NCI-H2029 treated with DMSO at 0.1 percent for 48 hours (cell line): ENCODE data around the gene NTM.
"Not testable (repeated sequence)": the region's sequence is repeated elsewhere in the genome, so short reads cannot be mapped to it uniquely, and the experiment has no call there.

Experiments
- DNase-seq: peaks from one replicate; lab custom pipeline; 2025; lab: John Stamatoyannopoulos, UW

The NTM gene

GRCh38 chr11:132358573-132358953, 988.1 kb downstream of the NTM start:
- DNase-seq = no peak

- DNase-seq = no peak
Observed at GRCh38 chr11:132361011-132361550, 990.7 kb downstream of the NTM start.

DNA sequence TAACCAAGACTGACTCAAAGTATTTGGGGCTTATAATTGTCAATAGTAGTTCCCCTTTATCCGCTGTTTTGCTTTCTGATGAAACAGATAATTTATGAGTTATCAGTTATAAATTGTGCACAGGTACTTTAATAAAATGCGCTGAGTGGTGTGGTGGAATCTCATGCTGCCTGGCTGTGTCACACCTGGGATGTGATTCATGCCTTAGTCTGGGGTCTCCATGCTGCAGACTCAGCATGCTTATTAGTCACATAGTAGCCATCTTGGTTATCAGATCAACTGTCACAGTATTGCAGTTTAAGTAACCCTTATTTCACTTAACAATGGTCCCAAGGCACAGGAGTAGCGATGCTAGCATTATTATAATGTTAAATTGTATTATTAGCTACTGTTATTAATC, 995.2 kb downstream of the NTM start:
- DNase-seq = no peak

DNA sequence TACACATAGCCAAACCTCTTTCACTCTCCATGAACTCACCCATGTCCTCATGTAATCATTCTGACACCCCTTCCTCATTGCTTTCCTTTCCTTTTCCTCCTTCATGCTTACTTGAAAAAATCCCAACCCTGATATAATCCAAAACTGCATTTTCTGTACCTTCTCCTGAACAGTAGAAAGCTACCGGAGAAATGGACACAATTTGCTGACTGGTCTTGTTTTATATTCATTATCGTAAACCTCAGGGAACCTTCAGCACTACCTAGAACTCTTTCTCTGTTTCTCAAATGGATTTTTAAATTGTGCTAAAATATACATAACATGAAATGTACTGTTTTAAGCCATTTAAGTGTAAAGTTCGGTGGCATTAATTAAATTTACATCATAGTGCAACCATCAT, 996.9 kb downstream of the NTM start:
- DNase-seq = no peak

DNA sequence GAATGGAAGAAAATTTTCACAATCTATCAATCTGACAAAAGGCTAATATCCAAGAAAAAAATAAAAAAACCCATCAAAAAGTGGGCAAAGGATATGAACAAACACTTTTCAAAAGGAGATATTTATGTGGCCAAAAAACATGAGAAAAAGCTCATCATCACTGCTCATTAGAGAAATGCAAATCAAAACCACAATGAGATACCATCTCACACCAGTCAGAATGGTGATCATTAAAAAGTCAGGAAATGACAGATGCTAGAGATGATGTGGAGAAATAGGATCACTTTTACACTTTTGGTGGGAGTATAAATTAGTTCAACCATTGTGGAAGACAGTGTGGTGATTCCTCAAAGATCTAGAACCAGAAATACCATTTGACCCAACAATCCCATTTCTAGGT, 999.7 kb downstream of the NTM start:
- not testable (repeated sequence) for DNase-seq

- no peak for DNase-seq
Observed at GRCh38 chr11:132373405-132374143, 1003.2 kb downstream of the NTM start.

DNA sequence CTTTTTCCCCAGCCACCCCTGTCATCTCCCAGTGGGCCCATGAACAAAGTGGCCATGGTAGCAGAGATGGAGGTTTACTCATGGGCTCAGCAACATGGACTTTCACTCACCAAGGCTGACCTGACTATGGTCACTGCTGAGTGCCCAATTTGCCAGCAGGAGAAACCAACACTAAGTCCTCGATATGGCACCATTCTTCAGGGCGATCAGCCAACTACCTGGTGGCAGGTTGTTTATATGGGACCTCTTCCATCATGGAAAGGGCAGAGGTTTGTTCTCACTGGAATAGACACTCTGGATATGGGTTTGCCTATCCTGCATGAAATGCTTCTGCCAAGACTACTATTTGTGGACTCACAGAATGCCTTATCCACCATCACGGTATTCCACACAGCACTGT, 1009.1 kb downstream of the NTM start:
- DNase-seq = no peak
